ENCODE measurements around the gene GFOD1.

The GFOD1 gene

DNA sequence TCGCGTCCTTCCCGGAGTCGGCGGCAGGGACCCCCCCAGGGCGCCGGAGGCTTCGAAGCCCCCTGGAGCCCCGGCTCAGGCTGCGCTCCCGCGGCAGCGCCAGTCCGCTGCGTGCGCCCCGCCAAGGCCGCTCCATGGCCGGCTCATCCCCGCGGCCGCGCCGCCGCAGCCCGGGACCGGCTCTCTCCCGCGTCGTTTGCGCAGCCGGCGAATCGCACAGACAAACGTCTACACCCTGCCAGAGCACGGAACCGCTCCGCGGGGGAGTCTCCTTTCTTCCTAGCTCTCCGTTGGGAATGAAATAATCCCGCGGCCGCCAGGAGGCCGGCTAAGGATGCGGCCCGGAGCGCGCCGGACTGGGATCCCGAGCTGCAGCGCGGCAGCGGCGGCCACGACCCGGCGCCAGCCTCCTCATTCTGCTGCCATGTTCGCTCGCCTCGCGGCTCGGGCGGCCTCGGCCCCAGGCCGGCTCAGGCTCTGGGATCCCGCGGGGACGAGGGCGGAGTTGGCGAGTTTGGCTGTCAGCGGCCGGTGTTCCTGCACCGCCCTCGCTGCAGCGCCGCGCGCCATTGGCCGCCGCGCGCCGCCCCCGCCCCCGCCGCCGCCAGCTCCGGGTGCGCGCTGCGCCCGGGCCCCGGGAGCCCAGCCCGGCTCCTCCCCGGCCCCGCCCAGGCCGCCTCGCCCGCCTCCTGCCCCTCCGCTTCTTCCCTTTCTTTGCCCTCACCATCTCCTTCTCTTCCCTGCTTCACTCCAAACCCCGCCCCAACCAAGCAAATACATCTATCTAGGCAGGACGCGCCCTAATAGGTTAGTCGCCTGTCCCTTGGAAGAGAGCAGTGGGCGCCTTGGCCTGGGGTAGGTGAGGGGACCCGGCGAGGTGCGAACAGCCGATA is at the start of gene GFOD1:
TSS of gene GFOD1 (minus strand) at position 479 of the 893 bp plus-strand sequence. CDS start 710 bp downstream, outside the sequence.
- peak; percentile 92 for DNase-seq

- no peak for DNase-seq
These were observed 49.6 kb upstream of the GFOD1 start for GRCh38 chr6:13536796-13537526.

- no peak for DNase-seq
These were observed 47.9 kb upstream of the GFOD1 start for GRCh38 chr6:13535306-13535705.

GRCh38 chr6:13534536-13534935 is 47.1 kb upstream of the GFOD1 start:
- no peak for DNase-seq

GRCh38 chr6:13531956-13532355 is 44.6 kb upstream of the GFOD1 start:
- no peak for DNase-seq

DNA sequence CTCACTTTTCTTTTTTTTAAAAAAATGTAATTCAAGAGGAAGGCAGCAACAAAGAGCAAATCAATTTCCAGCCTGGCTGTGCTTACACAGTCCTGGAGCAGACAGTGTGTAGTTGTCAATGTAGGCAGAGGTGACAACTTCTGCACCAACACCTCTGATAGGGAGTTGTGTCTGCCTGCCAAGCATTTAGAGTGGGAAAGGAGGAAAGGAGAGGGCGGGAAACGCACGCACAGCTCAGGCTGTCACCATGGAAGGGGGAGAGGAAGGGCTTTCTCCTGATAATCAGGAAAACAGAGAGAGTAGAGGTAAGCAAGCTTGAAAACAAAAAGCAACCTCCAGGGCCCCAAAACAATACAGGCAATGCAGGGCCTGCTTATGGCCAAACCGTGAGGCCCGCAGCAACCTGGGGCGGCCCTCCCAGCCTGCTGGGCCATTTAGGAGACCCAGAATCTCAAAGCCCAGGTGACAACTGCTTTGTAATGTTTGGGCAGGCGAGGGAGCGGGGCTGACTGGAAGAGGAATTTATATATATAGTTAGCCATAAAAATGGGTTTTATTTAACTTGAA is 41.5 kb upstream of the GFOD1 start:
- no peak for DNase-seq

DNA sequence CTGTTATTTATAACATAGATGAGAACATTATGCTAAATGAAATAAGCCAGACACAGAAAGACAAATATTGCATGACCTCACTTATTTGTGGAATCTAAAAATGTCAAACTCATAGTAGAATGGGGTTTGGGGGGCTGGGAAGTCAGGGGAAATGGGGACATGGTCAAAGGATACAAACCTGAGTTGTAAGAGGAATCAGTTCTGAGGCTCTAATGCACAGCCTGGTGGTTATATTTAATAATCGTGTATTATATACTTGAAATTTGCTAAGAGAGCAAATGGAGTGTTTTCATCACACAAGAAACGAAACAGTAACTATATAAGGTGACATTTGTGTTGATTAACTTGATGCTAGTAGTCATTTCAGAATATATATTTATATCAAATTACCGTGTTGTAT is 40.8 kb upstream of the GFOD1 start:
- no peak for DNase-seq

DNA sequence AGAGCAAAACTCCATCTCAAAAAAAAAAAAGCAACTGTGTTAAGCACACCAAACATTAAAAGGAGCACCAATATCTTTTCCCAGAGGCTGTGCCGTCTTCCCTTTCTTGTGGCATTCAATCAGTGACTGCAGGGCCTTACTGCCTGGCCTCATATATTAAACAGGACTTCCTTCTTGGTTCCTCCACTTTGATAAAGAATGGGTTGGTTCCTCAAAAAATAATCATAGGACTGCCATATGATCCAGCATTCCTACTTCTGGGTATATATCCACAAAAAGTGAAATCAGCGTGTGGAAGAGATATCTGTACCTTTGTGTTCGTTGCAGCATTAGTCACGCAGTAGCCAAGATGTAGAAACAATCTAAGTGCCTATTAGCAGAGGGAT is 40.3 kb upstream of the GFOD1 start:
- peak; percentile 34 for DNase-seq

GRCh38 chr6:13526727-13527670 is 39.6 kb upstream of the GFOD1 start:
- DNase-seq, result peak; percentile 78

DNA sequence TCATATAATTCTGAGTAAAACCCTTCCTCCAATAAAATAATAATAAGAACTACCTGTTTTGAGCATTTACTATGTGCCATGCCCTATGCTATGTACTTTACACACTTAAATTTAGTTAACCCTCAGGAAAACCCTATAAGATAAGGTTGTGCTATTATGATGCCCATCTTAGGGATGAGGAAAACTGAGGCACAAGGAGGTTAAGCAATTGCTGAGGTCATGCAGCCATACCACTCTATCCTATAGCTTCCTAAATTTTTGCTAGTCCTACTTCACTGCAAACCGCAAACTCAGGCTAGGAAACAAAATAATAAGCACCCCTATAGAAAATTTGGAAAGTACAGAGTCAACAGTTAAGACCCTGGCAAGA is 38.9 kb upstream of the GFOD1 start:
- DNase-seq, result no peak

DNA sequence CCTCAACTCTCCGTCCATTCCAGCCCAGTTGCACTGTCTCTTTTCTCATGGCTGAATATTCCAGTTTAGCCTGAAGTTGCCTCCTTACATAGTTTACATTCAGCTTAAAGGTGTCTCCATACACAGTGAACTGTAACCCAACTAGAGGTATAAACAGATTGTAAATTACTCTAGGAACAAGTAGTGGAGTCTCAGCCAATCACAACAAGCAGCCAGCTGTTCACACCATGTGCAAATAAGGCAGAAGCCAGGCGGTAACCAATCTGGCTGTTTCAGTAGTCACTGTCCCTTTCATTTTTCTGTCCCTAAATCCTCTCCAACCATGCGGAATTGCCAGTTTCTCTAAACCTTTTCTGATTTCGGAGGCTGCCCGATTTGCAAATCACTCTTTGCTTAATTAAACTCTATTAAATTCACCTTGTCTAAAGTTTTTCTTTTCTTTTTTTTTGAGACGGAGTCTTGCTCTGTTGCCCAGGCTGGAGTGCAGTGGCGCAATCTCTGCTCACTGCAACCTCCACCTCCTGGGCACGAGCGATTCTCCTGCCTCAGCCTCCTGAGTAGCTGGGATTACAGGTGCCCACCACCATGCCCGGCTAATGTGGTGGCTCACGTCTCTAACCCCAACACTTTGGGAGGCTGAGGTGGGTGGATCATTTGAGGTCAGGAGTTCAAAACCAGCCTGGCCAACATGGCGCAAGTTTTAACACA is 37.6 kb upstream of the GFOD1 start:
- no peak for DNase-seq

- DNase-seq, result no peak
These were observed 36.6 kb upstream of the GFOD1 start for GRCh38 chr6:13523826-13524622.

DNA sequence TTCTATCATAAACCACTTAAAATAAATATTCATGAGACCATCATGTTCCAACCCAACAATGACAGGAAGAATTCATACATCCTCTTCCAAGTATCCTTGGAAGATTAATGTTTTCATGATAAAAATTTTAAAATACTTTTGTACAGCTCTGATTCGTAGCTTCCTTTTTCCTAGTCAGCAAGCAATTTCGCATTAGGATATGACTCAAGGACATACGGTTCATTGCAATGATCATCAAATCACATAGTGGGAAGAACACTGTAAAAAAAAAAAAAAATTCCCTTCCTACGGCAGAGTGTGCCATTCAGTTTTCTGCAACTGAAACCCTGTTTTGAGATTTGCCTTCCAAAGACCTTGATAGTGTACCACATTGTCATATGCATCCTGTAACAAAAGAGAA is 35.3 kb upstream of the GFOD1 start:
- DNase-seq, result peak; percentile 83

DNA sequence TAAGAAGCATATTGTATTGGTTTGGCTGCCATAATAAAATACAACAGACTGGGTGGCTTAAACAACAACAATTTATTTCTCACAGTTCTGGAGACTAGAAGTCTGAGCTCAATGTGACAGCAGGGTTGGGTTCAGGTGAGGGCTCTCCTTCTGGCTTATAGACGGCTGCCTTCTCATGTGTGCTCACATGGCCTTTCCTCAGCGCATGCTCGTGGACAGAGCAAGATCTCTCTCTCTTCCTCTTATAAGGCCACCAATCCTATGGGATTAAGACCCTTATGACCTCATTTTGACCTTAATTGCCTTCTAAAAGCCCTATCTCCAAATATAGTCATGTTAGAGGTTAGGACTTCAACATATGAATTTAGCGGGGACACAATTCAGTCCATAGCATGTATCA is 32.4 kb upstream of the GFOD1 start:
- DNase-seq, result no peak

DNA sequence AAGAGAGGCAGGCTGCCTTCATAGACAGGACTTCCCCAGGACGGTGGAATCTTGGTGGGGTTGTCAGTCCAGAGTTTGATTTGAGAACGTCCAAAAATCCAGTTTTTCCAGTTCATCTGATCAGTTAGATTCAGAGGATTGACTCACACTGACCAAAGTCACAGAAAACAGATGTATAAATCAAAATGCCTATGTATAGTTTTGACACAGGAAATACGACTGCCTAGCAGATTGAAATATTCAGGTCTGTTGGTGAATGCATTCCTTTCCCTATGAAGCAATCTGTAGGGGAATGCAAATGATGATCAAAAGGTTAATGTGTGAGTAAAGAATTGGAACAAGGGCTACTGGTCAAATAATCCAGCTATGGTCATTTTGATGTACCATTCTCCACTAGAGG is 29.7 kb upstream of the GFOD1 start:
- no peak for DNase-seq

GRCh38 chr6:13515912-13516311 is 28.5 kb upstream of the GFOD1 start:
- no peak for DNase-seq

DNA sequence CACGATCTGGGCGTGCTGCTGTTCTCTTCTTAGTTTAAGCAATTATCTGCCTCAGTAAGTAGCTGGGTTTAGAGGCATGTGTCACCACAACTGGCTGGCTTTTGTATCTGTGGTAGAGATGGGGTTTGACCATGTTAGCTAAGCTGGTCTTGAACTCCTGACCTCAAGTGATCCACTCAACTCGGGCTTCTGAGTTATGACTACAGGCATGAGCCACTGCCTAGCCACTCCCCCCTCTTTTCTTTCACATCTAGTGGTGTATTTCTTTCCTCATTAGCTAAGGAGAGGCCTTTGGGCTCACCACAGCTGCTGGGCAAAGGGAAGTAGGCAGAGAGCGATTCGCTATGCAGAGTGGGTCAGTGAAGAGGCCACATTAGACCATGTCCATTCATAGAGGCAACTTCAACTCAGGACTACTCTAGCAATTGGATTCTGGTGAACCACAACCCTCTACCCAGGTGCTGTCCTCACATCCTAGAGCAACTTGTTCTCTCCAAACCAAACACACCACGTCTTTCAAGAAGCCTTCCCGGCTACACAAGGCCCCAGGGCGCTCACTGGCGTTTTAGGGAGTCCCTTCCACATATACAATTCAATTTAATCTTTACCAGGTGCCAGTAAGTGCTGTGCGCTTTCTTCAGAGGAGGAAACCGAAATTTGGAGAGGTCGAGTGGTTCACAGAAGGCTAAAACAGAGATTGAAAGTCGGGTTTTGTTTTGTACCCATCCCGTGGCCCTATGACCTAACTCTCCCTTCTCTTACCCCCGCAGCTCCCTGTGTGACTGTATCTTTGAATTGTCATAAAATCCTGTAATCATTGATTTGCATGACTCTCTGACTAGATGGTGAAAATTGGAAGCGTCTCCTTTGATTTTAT is 26.5 kb upstream of the GFOD1 start:
- peak; percentile 60 for DNase-seq

DNA sequence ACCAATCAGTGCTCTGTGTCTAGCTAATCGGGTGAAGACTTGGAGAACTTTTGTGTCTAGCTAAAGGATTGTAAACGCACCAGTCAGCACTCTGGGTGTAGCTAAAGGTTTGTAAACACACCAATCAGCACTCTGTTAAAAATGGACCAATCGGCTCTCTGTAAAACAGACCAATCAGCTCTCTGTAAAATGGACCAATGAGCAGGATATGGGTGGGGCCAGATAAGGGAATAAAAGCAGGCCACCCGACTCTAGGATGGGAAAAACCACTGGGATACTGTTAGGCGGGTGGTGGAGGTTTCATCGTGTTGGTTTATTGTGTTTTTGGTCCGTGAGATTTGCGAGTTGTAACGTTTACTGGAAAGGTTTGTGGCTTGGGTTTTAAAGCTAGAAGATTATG is 25.5 kb upstream of the GFOD1 start:
- DNase-seq, result no peak

DNA sequence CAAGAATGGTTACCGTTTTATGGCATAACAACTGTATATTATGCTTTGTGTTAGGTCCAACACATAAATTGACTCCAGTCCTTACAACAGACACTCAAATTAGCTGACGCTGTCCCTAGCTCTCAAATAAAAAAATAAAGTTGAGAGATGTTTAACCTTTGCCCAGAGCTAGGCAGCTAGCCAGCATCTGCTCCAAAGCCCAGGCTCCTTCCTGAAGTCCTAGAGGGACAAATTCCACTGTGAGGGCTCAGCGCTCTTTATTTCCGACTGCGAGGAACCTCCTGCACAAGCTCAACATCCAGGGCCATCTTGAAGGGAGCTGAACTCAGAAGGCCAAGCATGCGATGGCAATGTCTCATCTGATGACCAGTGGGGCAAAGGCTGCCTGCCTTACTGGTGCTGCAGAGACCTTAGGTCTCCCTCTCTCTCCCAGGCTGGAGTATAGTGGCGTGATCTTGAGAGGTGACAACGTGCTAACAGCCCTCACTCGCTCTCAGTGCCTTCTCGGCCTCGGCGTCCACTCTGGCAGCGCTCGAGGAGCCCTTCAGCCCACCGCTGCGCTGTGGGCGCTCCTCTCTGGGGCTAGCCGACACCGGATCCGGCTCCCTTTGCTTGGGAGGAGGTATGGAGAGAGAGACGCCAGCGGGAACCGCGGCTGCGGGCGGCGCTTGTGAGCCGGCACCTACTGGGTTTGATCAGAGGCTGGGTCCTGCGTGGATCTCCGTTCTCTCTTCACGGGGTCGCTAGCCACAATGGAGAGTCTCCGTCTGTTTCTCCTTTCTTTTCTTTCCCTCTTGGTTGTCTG is 24.7 kb upstream of the GFOD1 start:
- DNase-seq, result no peak
